HG03064 (cell line): ENCODE data around the gene DCDC2.
A peak's percentile ranks its signal among the peaks of the same experiment; 100 is the strongest.
"Not testable (repeated sequence)": the region's sequence is repeated elsewhere in the genome, so short reads cannot be mapped to it uniquely, and the experiment has no call there.

Experiments
- ATAC-seq: cut with Tn5 transposase; IDR thresholded peaks from one replicate; pipeline ENCODE4 v1.9.1; 2021; ENCODE audit warnings: low read depth; ENCODE audit not compliant: unreplicated experiment

DCDC2 gene

DNA sequence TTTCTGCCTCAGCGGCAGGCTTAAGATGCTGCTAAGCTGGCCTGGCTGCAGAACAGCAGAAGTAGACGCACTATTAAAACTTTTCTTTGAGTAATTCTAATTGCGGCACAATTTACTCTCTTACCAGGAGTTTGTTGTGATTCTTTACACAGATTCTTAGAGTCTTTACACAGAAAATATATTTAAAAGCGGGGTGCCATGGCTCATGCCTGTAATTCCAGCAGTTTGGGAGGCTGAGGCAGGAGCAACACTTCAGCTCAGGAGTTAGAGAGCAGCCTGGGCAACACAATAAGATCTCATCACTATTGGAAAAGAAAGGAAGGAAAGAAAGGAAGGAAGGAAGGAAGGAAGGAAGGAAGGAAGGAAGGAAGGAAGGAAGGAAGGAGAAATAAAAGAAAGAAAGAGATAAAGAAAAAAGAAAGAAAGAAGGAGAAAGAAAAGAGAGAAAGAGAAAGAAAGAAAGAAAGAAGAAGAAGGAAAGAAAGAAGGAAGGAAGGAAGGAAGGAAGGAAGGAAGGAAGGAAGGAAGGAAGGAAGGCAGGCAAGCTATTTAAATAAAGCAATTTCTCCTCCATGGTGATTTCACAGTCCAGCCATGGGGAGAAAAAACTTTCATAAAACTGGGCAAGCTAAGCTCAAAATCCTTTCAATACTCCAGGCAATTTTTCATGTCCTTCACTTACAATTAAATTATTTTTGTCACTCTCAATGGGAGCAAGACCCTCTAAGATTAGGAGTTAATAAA, 23.8 kb upstream of the DCDC2 start:
- no peak for ATAC-seq

DNA sequence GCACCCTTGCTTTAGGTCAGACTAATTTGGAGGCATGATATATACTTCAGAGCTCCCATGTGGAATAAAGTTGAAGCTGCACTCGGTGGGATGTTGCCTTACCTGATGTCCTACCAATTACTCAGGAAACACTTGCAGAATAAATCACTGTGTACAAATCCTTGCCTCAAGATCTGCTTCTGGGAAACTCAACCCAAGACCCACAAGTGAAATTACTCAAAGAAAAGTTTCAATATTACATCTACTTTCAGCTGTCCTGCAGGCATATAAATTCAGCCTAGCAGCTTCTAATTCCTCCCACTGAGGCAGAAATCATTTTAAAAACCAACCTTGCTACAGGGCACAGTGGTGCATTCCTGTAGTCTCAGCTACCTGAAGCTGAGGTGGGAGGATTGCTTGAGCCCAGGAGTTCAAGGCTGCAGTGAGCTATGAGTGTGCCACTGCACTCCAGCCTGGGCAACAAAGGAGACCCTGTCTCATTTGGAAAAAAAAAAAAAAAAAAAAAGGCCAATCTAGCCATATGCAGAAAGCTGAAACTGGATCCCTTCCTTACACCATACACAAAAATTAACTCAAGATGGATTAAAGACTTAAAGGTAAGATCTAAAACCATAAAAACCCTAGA, 20.7 kb upstream of the DCDC2 start:
- ATAC-seq = no peak

DNA sequence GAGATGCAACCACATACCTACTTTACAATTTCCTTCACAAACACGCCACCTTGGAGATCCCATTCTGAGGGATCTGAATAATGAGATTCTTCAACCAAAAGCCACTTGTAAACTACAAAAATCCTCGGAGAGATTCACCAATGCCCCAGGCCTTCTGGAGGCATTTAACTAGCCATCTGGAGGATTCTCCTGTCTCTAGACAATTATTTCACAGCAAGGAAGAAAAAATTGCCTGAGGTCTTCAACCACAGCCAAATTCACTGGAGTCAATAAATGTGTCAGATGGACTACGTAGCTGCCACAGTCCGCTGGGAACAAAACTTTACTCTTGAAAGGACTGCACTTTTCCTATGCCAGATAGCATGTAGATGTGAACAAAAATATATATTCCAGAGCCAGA, 19.0 kb upstream of the DCDC2 start:
- no peak for ATAC-seq

DNA sequence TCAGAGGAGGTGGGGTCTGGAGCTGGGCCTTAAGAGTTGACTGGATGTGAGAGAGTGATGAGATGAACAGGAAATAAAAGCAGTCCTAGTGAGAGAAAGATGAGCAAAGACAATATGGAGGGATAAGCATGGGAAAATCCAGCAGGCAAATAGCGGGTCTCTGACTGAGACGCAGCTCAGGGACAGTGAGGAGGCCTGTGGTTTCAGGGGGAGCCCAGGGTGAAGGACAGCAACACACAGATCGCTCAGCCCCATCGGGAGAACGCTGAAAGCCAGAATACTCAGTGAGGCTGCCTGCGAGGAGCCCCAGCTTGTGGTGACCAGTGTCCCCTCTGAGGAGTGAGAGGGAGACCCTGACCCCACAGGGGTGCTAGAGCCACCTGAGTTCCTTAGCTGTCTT, 16.8 kb upstream of the DCDC2 start:
- no peak for ATAC-seq

DNA sequence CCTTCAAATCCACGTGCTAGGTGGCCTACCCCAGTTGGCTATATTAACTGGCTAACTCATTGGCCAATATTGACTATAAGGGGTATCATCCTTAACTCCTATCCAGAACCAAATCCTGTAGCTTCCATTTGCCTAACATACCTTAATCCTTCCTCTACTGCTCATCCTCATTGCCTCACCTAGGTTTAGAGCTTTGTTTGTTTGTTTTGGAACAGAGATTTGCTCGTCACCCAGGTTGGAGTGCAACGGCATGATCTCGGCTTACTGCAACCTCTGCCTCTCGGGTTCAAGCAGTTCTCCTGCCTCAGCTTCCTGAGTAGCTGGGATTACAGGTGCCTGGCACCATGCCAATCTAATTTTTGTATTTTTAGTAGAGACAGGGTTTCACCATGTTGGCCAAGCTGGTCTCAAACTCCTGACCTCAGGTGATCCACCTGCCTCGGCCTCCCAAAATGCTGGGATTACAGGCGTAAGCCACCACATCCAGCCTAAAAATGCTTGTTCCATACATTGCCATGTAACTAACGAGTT, 7.3 kb upstream of the DCDC2 start:
- ATAC-seq = not testable (repeated sequence)

DNA sequence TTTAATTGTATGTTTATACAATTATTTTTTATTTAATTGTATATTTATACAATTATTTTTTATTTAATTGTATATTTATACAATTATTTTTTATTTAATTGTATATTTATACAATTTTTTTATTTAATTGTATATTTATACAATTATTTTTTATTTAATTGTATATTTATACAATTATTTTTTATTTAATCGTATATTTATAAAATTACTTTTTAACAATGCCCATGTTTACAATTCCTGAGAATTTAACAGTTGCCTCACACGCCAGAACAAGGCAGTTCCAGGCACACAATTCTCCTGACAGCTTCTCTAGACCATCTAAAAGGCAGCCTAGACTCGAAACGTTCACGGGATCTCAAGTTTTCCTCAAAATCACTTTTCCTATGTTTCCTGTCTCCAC, 4.5 kb upstream of the DCDC2 start:
- ATAC-seq = not testable (repeated sequence)

DNA sequence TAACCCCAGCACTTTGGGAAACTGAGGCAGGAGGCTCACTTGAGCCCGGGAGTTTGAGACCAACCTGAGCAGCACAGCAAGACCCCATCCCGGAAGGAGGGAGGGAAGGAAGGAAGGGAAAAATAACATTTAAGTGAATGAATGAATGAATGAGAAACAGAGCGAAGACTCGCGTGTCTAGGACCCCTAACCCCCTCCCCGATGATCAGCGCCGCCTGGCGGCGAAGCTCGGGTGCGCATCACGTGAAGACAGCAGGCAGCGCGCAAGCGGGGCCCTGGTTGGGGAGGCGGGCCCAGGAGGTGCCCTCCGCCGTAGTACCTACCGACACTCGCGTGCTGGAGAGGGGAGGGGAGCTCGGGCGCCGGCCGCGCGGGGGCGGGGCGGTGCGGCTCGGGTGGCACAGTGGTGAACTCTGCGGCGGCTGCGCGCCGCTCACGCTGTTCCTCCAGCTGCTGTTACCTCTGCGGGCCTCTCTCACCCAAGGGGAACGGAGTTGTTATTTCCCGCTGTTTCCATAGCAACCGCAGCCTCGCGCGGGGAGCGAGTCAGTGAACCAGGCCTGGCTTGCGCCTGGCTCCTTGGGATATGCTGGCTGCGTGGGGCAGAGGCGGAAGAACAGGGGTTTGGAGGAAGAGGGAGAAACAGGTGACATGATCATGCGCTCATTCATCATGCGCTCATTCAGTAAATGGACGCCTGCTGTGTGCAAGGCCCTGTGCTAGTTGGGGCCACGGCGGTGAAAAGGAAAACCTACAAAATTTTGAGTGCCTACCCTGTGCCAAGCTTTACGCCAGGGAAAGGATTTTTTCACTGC, 2.0 kb upstream of the DCDC2 start:
- ATAC-seq = peak; percentile 82

DNA sequence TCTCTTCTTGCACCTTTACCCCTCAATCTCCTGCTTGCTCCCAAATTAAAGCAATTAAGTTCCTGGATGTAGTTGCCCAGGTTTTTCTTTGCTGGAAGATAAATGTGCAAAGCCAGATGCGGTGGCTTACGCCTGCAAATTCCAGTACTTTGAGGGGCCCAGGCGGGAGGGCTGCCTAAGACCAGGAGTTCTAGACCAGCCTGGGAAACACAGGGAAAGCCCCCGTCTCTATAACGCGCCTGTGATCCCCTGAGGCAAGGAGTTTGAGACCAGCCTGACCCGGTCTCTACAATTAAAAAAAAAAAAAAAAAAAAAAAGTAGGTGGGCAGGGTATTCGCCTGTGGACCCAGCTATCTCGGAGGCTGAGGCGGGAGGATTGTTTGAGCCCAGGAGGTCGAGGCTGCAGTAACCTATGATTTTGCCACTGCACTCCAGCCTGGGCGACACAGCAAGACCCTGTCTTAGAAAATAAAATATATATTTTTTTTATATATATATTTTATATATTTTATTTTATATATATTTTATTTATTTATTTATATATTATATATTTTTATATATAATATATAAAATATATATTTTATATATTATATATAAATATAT, 461 bp upstream of the DCDC2 start:
- ATAC-seq = no peak

DNA sequence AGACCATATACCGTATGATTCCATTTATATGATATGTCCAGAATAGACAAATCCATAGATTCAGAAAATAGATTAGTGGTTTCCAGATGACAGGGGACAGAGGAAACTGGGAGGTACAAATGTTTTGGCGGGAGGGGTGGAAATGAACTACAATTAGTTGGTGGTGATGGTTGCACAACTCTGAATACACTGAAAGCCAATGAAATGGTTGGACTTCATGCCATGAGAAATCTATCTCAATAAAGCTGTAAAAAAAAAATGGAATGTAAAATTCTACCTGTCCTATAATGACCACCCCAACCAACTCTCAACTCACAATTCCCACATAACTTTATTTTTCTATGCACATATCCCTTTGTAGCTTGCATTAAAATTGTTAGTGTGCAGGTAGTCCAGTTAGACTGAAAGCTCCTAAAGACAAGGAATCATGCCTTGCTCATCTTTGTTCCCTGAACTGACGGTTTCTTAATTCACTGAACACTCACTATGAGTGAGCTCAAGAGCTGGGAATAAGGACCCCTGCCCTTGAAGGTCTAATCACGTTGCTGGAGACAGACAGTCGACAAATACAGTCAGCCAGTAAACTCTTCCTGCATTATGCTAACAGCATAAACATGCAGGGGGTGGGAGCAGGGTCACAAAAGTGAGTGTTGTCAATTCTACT, 1.4 kb downstream of the DCDC2 start:
- ATAC-seq = no peak

DNA sequence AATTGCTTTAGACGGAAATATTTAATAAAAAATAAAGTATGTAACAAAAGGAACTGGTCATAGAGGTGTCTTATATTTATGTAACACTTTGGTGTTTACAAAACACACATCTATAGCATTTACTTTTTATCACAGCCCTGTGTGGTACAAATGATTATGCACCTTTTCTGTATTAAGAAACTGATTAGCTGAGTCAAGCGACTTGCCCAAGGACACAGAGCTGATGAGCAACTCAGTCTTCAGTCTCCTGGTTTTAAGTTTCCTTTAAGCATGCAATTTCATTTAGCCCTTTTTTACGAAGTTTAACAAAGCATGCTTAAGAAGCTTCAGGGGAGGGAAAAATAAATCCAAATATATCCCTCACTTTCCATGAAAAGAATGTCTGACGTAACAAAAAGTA, 2.5 kb downstream of the DCDC2 start:
- no peak for ATAC-seq

DNA sequence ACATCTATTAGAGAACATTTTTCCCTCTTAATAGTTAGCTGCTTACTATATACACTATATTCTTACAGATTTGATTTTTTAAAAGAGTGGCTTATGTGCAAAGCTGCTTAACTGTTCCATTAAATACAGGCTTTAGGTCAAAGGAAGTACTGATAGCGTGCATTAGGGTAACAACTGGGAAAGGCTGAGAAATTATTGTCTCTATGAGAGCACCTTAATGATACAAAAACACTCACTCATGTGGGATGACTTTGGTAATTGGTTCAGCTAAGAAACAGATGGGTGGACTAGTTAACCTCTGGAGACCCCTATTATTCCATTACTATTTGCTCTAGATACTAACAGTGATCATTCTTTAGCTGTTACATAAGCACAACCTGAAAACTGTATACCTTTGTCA, 4.0 kb downstream of the DCDC2 start:
- ATAC-seq = no peak

DNA sequence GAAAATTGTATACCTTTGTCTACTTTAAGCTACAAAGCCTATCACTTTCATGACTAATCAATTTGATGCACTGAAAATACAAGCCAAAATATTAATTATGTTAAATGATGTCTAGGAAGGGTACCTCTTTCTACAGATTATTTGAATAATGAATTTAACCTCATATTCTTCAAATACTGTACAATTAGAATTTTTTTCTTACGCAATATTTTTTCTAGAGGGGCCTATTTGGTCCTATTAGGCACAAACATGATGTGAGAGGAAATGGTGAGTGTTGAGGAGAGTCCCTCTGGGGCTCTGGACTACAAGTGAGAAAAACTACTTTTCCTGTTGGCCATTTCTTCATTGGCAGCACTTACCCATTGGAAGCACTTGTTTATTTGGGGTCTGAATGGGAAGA, 5.4 kb downstream of the DCDC2 start:
- ATAC-seq = no peak

DNA sequence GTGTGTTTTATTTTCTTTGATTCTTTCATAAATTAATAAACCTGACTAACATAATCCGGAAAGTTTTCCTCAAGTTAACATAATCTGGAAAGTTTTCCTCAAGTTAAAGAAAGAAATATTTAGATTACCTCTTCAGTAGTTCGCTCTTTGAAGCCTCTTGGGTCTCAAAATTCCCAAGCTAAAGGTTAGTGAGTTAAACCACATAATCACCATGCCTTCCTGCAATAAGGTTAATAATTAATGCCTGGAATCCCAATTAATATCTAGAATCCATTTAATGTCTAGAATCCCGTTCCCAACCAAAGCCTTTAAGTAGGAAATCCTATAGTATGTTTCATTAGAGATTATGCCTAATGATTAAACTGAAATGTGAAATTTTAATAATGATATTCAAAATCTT, 12.9 kb downstream of the DCDC2 start:
- no peak for ATAC-seq

DNA sequence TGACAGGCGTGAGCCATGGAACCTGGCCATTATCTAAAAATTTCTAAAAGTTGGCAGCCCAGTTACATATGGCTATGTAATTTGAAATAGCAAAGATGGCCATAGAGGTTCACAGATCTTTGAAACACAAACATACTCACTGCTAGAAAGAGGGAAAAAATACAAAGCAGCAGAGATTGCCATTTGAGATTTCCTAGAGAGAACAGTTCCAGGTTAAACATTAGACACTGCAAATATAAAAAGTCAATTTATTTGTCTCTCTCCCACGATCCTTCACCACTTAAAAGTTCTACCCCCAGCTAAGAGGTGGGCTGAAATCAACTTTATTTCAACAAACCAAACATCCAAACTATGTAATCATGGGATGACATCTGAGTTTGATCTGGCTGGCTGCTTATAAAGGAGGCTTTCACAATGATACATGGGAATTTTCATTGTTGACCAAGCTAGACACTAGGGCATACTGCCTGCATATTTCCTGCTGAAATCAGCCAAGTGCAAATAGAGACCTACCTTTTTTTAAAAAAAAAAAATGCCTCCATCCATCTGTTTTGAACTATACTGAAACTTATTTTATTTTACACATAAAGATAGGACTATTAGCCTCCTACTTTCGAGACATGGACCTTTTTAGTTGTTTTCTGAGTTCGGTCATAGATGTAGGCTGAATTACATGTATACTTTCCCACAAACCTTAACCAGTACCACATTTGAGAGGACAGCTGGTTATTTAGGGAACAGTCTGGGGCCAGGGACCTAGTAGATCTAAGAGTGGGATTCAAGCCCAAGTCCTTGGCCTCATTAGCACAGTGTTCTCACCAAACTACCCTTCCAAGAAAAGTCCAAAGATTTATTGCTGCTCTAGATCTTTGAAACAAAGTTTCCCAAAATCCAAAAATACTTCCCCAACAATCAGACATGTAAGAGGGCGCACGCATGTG, 16.6 kb downstream of the DCDC2 start:
- no peak for ATAC-seq

DNA sequence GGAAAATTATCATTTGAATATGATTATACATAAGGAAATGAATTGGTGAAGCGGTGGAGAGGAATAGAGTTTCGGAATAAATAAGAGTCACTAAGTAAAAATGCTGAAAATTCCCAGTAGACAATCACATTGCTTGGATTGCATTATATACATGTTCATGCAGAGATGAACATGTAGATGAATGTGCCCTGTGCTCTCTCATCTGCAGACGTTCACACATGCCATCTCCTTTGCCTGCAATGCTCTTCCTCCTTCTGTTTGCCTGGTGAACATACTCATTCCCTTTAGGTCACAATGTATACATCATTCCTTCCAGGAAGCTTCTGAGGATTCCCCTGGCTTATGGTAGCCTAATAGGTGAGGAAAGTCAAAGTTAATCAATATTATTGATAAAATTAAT, 17.9 kb downstream of the DCDC2 start:
- ATAC-seq = no peak

DNA sequence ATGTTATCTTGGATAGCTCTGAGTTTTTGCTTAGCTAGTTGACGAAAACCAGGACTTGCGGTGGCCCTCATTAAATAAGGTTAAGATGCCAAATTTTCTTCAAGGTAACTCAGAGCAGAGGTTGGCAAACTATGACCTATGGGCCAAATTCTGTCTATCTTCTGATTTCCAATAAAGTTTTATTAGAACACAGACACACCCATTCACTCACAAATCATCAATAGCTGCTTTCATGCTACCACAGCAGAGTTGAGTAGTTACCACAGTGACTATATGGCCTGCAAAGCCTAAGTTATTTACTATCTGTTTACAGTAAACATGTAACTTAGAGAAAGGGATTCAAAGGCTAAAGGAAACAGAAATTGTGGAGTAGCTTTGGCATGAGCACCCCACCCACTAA, 23.6 kb downstream of the DCDC2 start:
- no peak for ATAC-seq

DNA sequence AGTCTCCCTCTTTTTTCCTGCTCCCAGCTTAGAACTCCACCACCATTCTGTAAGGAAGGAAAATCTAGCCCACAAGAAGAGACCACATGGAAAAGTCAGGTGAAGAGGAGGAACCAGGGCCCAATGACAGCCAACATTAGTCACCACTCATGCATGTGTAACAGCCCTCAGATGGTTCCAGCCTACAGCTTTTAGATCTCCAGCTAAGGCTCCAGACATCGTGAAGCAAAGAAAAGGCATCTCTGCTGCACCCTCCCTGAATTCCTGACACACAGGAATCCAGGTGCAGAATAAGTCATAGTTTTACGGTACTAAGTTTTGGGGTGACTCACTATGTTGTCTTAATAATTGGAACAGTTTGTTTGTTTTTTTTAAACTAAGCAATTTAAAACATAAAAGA, 25.5 kb downstream of the DCDC2 start:
- no peak for ATAC-seq

DNA sequence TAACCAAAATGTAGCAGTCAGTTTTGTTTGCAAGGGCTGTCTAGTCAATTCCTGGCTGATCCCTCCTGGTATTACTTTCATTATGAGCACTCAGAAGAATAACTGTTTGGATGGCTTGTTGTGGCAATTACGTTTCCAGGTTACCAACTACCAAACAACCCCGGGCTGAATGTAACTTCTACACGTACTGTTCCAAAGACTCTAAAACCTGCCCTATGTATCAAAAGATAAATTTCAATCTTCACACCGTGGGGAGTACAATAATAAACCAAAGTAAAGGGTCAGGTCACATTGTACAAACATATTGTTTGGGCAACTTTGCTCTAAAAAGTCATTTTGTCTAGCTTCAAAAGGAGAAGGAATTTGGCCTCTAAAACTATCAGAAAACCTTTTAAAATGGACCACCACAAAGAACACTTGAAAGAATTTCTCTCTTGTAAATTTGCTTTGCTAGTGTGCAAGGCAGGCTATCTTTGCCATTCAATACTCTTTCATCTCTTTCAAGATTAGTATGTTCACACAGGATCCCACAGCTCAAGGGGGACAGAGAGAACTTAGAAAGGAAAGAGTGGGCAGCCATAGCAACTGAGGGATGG, 27.6 kb downstream of the DCDC2 start:
- ATAC-seq = no peak

DNA sequence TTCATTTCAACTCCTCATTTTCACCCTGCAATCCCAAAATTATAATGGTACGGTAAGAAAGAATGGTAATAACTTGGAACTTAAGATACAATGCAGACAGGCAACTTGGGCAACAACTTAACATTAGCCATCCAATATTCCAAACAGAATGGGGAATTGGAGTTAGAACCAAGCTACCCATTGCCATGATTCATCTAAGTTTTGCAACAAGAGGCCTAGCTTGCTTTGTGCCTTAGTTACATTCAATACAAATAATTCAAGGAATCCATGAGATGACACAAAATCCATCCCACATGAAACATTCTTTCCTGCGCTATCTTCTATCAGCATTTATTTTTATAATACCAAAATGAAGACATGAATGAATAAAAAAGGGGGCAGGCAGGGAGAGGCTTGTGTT, 28.4 kb downstream of the DCDC2 start:
- no peak for ATAC-seq
